Ishikawa (cell line): Measurements from ENCODE around the gene NNT.
A peak's percentile ranks its signal among the peaks of the same experiment; 100 is the strongest.

ENCODE experiments used
- CEBPB ChIP-seq: IDR thresholded peaks from 2 replicates; pipeline ENCODE4 v1.6.1; 2012
- CREB1 ChIP-seq: IDR thresholded peaks from 2 replicates; pipeline ENCODE4 v1.6.1; 2012; ENCODE audit warnings: low read depth
- EGR1 ChIP-seq: IDR thresholded peaks from 2 replicates; pipeline ENCODE4 v1.6.1; 2012
- EP300 ChIP-seq: IDR thresholded peaks from 2 replicates; pipeline ENCODE4 v1.6.1; 2012; ENCODE audit warnings: borderline replicate concordance
- FOXM1 ChIP-seq: IDR thresholded peaks from 2 replicates; pipeline ENCODE4 v1.6.1; 2012; ENCODE audit warnings: low read depth, borderline replicate concordance
- MAX ChIP-seq: IDR thresholded peaks from 2 replicates; pipeline ENCODE4 v1.6.1; 2012
- NFIC ChIP-seq: IDR thresholded peaks from 2 replicates; pipeline ENCODE4 v1.6.1; 2012
- RAD21 ChIP-seq: IDR thresholded peaks from 2 replicates; pipeline ENCODE4 v1.6.1; 2012; ENCODE audit warnings: low read depth
- REST ChIP-seq: IDR thresholded peaks from 2 replicates; pipeline ENCODE4 v1.6.1; 2012; ENCODE audit warnings: low read depth, mild to moderate bottlenecking
- TAF1 ChIP-seq: IDR thresholded peaks from 2 replicates; pipeline ENCODE4 v1.6.1; 2012; ENCODE audit warnings: low read depth, mild to moderate bottlenecking
- TCF12 ChIP-seq: IDR thresholded peaks from 2 replicates; pipeline ENCODE4 v1.6.1; 2012; ENCODE audit warnings: low read depth
- TEAD4 ChIP-seq: IDR thresholded peaks from 2 replicates; pipeline ENCODE4 v1.6.1; 2012
- USF1 ChIP-seq: IDR thresholded peaks from 2 replicates; pipeline ENCODE4 v1.6.1; 2012
- YY1 ChIP-seq: IDR thresholded peaks from 2 replicates; pipeline ENCODE4 v1.6.1; 2012; ENCODE audit warnings: low read depth
- ZBTB7A ChIP-seq: IDR thresholded peaks from 2 replicates; pipeline ENCODE4 v1.6.1; 2012; ENCODE audit warnings: low read depth

The NNT gene

GRCh38 chr5:43631182-43631910 lies 28.4 kb downstream of the NNT start:
- no peak for TF ChIP-seq EGR1
- TF ChIP-seq RAD21, result peak; percentile 45
- no peak for TF ChIP-seq EP300

- no peak for TF ChIP-seq TAF1
- no peak for TF ChIP-seq RAD21
- TF ChIP-seq MAX, result no peak
- no peak for TF ChIP-seq REST
- no peak for TF ChIP-seq CEBPB
- no peak for TF ChIP-seq TCF12
- TF ChIP-seq TEAD4, result no peak
- no peak for TF ChIP-seq NFIC
- TF ChIP-seq ZBTB7A, result no peak
- TF ChIP-seq YY1, result no peak
- TF ChIP-seq EP300, result no peak
- no peak for TF ChIP-seq FOXM1
Observed at GRCh38 chr5:43634621-43635020, 31.6 kb downstream of the NNT start.

GRCh38 chr5:43635374-43635773 lies 32.4 kb downstream of the NNT start:
- TF ChIP-seq TCF12 (no peak), CREB1 (no peak), NFIC (no peak), USF1 (no peak), RAD21 (no peak), YY1 (no peak), ZBTB7A (no peak)

- no peak for TF ChIP-seq EGR1
- TF ChIP-seq NFIC, result no peak
- TF ChIP-seq TAF1, result no peak
- no peak for TF ChIP-seq ZBTB7A
- no peak for TF ChIP-seq EP300
- TF ChIP-seq USF1, result no peak
- no peak for TF ChIP-seq REST
- TF ChIP-seq CREB1, result no peak
- TF ChIP-seq FOXM1, result no peak
- no peak for TF ChIP-seq CEBPB
- TF ChIP-seq TCF12, result no peak
- TF ChIP-seq RAD21, result no peak
- no peak for TF ChIP-seq MAX
- TF ChIP-seq TEAD4, result no peak
- no peak for TF ChIP-seq YY1
Observed at GRCh38 chr5:43636076-43636475, 33.1 kb downstream of the NNT start.

GRCh38 chr5:43637416-43637815 lies 34.4 kb downstream of the NNT start:
- TF ChIP-seq MAX, result no peak
- no peak for TF ChIP-seq EGR1
- no peak for TF ChIP-seq TAF1
- TF ChIP-seq NFIC, result no peak
- no peak for TF ChIP-seq CREB1
- no peak for TF ChIP-seq ZBTB7A
- TF ChIP-seq TEAD4, result no peak
- no peak for TF ChIP-seq YY1
- no peak for TF ChIP-seq RAD21
- TF ChIP-seq USF1, result no peak
- no peak for TF ChIP-seq CEBPB
- TF ChIP-seq TCF12, result no peak
- TF ChIP-seq FOXM1, result no peak
- no peak for TF ChIP-seq EP300

- TF ChIP-seq CEBPB (no peak), MAX (no peak), TEAD4 (no peak), RAD21 (no peak), ZBTB7A (no peak), REST (no peak), EGR1 (no peak), USF1 (no peak), TAF1 (no peak), YY1 (no peak), FOXM1 (no peak), NFIC (no peak), TCF12 (no peak), CREB1 (no peak), EP300 (no peak)
Observed at GRCh38 chr5:43638107-43638506, 35.1 kb downstream of the NNT start.
